HG03045 (cell line): ENCODE results near the gene ASB13.

Experiments used
- ATAC-seq: cut with Tn5 transposase; IDR thresholded peaks from one replicate; pipeline ENCODE4 v1.9.1; 2021; ENCODE audit warnings: mild to moderate bottlenecking, moderate library complexity; ENCODE audit not compliant: unreplicated experiment

ASB13 gene

DNA sequence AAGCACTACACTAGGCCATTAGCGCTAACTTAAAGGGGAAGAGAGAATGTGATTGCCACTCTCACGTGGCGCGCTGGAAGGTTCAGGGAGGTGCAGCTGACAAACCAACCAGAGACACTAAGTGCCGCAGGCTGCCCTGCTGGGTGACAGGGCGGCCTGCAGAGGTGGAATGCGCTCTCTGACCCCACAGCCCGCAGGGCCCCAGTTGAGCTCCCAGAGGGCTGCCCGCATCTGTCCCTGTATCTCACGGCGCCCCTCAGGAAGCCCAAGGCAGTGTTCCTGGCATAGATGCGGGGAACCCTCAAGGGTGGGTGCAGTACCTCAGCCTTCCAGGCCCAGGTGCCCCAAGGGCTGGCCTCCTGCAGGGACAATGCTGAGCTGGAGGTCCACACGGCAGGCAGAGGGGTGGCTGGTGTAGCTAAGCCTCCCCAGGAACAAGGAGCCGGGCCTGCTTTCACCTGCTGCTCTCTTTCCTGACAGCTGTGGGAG lies 75.0 kb downstream of the ASB13 start:
- no peak for ATAC-seq

- ATAC-seq: no peak
Measured at GRCh38 chr10:5590816-5591215, 75.6 kb downstream of the ASB13 start.

DNA sequence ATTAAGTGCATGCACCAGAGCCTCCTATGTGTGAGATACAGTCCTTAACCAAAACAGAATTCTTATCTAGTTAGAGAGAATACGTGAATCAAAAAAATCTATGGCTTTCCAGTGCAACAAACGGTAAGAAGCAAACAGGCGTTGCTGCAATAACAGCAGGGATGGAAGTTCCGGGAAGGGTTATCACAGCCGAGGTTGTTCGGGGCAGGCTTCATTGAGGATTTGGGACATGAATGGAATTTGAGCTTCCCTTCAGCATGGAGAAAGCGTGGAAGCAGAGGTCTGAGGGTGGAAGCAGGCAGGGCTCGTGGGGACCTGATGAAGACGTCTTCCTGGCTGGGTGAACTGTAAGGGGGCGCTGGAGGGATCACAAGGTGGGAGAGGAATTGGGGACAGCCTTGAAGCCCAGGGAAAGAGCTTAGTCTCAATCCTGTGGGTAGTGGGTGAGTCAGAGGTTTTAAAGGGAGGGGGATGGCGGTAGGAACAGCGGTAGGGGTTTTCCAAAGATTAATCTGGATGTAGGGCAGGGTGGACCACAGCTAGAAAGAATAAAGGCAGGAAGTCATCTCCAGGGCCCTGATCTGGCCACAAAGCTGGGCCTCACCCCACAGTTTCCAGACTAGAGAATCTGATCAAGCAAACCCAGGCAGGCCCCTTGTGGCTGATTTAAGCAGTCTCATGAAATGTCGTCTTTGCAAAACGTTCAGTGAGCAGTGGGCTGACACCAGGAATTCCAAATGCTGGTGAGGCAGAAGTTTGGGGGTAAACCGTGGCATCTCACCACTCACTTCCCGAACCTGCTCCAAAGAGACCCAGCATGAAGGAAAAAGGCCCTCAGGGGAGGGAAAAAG lies 76.5 kb downstream of the ASB13 start:
- ATAC-seq: no peak

GRCh38 chr10:5589011-5589660 lies 77.3 kb downstream of the ASB13 start:
- ATAC-seq: no peak
